Measurements from ENCODE around the gene NAT14.

NAT14 gene

DNA sequence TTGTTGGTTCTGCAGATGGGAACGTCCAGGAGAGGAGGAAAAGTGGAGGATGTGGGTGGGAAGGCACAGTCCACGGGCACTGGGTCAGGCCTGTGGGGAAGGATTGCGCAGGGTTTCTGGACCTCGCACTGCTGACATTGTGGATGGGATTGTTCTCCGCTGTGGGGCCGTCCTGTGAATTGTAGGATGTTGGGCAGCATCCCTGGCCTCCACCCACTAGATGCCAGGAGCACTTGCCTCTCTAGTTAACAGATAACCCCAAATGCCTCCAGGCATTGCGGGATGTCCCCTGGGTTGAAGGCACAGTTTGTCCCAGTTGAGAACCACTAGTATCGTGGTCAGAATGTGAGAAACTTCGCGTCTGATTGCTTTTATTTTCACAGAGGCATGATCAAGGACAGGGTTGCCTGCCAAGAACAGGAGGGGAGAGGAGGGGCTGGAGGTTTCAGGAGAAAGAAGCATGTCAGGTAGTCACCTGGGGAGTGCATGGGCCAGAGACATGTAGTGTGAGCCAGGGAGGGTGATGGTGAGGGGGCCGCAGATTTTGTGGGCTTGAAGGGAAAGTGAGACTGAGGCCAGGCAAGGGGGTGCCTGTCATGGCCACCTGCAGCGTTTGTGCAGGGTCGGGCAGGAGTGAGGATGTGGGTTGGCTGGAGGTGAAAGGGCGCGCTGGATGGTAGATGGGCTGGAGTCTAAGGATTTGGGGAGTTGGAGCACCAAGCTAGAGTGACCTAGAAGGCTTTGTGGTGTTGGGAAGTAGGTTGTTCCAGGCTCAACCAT lies 5.3 kb upstream of the NAT14 start:
- H2AFZ ChIP-seq (ENCODE audit: low read depth, low read length): no peak overlapping the region
- DNase-seq (no peak), ATAC-seq (ENCODE audit: insufficient read depth, low read depth) (no peak)
- TF ChIP-seq EZH2 (IDR thresholded peaks at IDR 0.05; ENCODE audit: borderline replicate concordance, low read depth, low read length, severe bottlenecking): no peak
- TF ChIP-seq, protein P1, sequence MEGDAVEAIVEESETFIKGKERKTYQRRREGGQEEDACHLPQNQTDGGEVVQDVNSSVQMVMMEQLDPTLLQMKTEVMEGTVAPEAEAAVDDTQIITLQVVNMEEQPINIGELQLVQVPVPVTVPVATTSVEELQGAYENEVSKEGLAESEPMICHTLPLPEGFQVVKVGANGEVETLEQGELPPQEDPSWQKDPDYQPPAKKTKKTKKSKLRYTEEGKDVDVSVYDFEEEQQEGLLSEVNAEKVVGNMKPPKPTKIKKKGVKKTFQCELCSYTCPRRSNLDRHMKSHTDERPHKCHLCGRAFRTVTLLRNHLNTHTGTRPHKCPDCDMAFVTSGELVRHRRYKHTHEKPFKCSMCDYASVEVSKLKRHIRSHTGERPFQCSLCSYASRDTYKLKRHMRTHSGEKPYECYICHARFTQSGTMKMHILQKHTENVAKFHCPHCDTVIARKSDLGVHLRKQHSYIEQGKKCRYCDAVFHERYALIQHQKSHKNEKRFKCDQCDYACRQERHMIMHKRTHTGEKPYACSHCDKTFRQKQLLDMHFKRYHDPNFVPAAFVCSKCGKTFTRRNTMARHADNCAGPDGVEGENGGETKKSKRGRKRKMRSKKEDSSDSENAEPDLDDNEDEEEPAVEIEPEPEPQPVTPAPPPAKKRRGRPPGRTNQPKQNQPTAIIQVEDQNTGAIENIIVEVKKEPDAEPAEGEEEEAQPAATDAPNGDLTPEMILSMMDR (IDR thresholded peaks at IDR 0.05; ENCODE audit: borderline replicate concordance, extremely low read depth, low read length, poor library complexity, severe bottlenecking): no peak
- H3K79me2 ChIP-seq (ENCODE audit: insufficient read depth, low read length): peaks cover 38% of the 10 kb centered on the region
- no peaks in the 10 kb centered on the region for H3K27me3 ChIP-seq (ENCODE audit: insufficient read depth, low read length, poor library complexity)
- H3K9me3 ChIP-seq (ENCODE audit: insufficient read depth, low read length, severe bottlenecking): no peaks in the 10 kb centered on the region
- H3K4me2 ChIP-seq (ENCODE audit: insufficient read depth, low read length): peak overlapping the region; percentile 16; the same call in 1 of the 2 replicates
- peaks cover 23% of the 10 kb centered on the region for H3K36me3 ChIP-seq (ENCODE audit: insufficient read depth, low read length)
- H3K4me1 ChIP-seq (ENCODE audit: insufficient read depth, low read length): peaks cover 56% of the 10 kb centered on the region
- H4K20me1 ChIP-seq (ENCODE audit: insufficient read depth, low read length): peaks cover 19% of the 10 kb centered on the region
- no peak overlapping the region for H3K9ac ChIP-seq (ENCODE audit: low read depth, low read length)
- H3K4me3 ChIP-seq (ENCODE audit: low read depth in 1 of 2, low read length in 2 of 2): no peak overlapping the region
- no peak overlapping the region for H3K27ac ChIP-seq (ENCODE audit: low read length)

GRCh38 chr19:55481148-55481793 lies 3.7 kb upstream of the NAT14 start:
- no peak overlapping the region for H2AFZ ChIP-seq (ENCODE audit: low read depth, low read length)
- ATAC-seq (ENCODE audit: insufficient read depth, low read depth): no peak
- H3K4me2 ChIP-seq (ENCODE audit: insufficient read depth, low read length): no peak overlapping the region
- no peak overlapping the region for H3K9ac ChIP-seq (ENCODE audit: low read depth, low read length)
- H3K27me3 ChIP-seq (ENCODE audit: insufficient read depth, low read length, poor library complexity): no peaks in the 10 kb centered on the region
- H4K20me1 ChIP-seq (ENCODE audit: insufficient read depth, low read length): peaks cover 19% of the 10 kb centered on the region
- TF ChIP-seq EZH2 (IDR thresholded peaks at IDR 0.05; ENCODE audit: borderline replicate concordance, low read depth, low read length, severe bottlenecking): no peak
- peaks cover 23% of the 10 kb centered on the region for H3K36me3 ChIP-seq (ENCODE audit: insufficient read depth, low read length)
- H3K4me1 ChIP-seq (ENCODE audit: insufficient read depth, low read length): peaks cover 54% of the 10 kb centered on the region
- H3K79me2 ChIP-seq (ENCODE audit: insufficient read depth, low read length): peaks cover 47% of the 10 kb centered on the region
- no peak overlapping the region for H3K27ac ChIP-seq (ENCODE audit: low read length)
- no peak overlapping the region for H3K4me3 ChIP-seq (ENCODE audit: low read depth in 1 of 2, low read length in 2 of 2)
- no peaks in the 10 kb centered on the region for H3K9me3 ChIP-seq (ENCODE audit: insufficient read depth, low read length, severe bottlenecking)
- no peak for DNase-seq

DNA sequence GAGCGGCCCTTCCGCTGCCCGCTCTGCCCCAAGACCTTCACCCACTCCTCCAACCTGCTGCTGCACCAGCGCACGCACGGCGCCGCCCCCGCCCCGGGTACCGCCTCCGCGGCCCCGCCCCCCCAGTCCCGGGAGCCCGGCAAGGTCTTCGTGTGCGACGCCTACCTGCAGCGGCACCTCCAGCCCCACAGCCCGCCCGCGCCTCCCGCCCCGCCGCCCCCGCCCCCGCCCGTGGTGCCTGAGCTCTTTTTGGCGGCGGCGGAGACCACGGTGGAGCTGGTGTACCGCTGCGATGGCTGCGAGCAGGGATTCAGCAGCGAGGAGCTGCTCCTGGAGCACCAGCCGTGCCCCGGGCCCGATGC lies 3.2 kb upstream of the NAT14 start:
- H3K9me3 ChIP-seq (ENCODE audit: insufficient read depth, low read length, severe bottlenecking): no peaks in the 10 kb centered on the region
- ATAC-seq (ENCODE audit: insufficient read depth, low read depth) (no peak), DNase-seq (no peak)
- H3K27me3 ChIP-seq (ENCODE audit: insufficient read depth, low read length, poor library complexity): no peaks in the 10 kb centered on the region
- no peak overlapping the region for H3K9ac ChIP-seq (ENCODE audit: low read depth, low read length)
- peaks cover 23% of the 10 kb centered on the region for H3K36me3 ChIP-seq (ENCODE audit: insufficient read depth, low read length)
- no peak for TF ChIP-seq EZH2 (IDR thresholded peaks at IDR 0.05; ENCODE audit: borderline replicate concordance, low read depth, low read length, severe bottlenecking)
- TF ChIP-seq, protein P1 (IDR thresholded peaks at IDR 0.05; ENCODE audit: borderline replicate concordance, extremely low read depth, low read length, poor library complexity, severe bottlenecking): no peak
- no peak overlapping the region for H3K27ac ChIP-seq (ENCODE audit: low read length)
- H3K4me2 ChIP-seq (ENCODE audit: insufficient read depth, low read length): no peak overlapping the region
- peaks cover 47% of the 10 kb centered on the region for H3K79me2 ChIP-seq (ENCODE audit: insufficient read depth, low read length)
- no peak overlapping the region for H3K4me3 ChIP-seq (ENCODE audit: low read depth in 1 of 2, low read length in 2 of 2)
- H4K20me1 ChIP-seq (ENCODE audit: insufficient read depth, low read length): peaks cover 19% of the 10 kb centered on the region
- H3K4me1 ChIP-seq (ENCODE audit: insufficient read depth, low read length): peaks cover 59% of the 10 kb centered on the region
- H2AFZ ChIP-seq (ENCODE audit: low read depth, low read length): no peak overlapping the region
